Measurements from ENCODE around the gene TDRD10.

Gene TDRD10

DNA sequence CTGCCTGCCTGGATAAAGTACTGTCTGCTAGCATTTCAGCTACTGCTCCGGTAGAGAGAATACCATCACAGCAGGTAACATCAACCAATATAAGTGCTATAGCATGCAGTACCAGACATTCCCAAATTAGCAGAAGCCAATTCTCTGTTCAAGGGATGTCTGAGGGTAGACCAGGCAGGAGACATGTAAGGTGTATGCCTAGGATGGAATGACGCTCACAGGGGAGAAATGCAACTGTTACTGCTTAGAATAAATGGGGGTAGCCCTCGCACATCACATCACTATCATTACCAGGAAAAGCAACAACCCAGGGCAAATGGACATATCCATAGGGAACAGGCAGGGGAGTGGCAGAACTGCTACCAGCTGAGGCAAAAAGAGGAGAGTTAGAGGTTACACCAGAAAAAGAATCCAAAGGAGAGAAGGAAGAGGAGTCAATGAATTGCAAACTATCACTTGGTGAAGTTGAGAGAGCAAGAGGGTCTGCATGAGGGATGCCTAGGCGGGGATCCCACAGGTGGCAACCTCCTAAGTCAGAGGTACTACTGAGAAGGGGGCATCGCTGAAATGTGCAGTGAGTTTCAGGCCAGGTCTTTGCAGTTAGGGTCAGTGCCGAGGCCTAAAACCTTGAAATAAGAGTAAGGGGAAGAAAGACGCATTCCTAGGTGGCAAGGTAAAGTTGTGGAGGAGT lies 55.4 kb downstream of the TDRD10 start:
- DNase-seq, result no peak
- peak overlapping the region; percentile 88 for H3K4me3 ChIP-seq (ENCODE audit: low read length)
- no peak for TF ChIP-seq EZH2phosphoT487 (IDR thresholded peaks at IDR 0.05; ENCODE audit: low read length)
- TF ChIP-seq EZH2 (optimal IDR thresholded peaks at IDR 0.05; ENCODE audit: low read depth, low read length), result no peak
- TF ChIP-seq, protein P1, sequence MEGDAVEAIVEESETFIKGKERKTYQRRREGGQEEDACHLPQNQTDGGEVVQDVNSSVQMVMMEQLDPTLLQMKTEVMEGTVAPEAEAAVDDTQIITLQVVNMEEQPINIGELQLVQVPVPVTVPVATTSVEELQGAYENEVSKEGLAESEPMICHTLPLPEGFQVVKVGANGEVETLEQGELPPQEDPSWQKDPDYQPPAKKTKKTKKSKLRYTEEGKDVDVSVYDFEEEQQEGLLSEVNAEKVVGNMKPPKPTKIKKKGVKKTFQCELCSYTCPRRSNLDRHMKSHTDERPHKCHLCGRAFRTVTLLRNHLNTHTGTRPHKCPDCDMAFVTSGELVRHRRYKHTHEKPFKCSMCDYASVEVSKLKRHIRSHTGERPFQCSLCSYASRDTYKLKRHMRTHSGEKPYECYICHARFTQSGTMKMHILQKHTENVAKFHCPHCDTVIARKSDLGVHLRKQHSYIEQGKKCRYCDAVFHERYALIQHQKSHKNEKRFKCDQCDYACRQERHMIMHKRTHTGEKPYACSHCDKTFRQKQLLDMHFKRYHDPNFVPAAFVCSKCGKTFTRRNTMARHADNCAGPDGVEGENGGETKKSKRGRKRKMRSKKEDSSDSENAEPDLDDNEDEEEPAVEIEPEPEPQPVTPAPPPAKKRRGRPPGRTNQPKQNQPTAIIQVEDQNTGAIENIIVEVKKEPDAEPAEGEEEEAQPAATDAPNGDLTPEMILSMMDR (IDR thresholded peaks at IDR 0.05; ENCODE audit: low read length), result no peak
- no peak overlapping the region for H3K27ac ChIP-seq (ENCODE audit: low read length)
- H3K4me1 ChIP-seq (ENCODE audit: low read length), result peaks cover 16% of the 10 kb centered on the region
- H3K27me3 ChIP-seq (replicated peaks; ENCODE audit: insufficient read depth, low read length), result no peaks in the 10 kb centered on the region
- peaks cover 16% of the 10 kb centered on the region for H3F3A ChIP-seq (ENCODE audit: insufficient read depth, low read length)
- H3K9ac ChIP-seq (ENCODE audit: low read length), result peak overlapping the region; percentile 87
- H3K9me2 ChIP-seq (replicated peaks; ENCODE audit: insufficient read depth, low read length), result no peaks in the 10 kb centered on the region
- peaks cover 43% of the 10 kb centered on the region for H3K79me2 ChIP-seq (ENCODE audit: low read length)
- H2AFZ ChIP-seq (ENCODE audit: low read length), result peak overlapping the region; percentile 46
- peaks cover 26% of the 10 kb centered on the region for H3K36me3 ChIP-seq (replicated peaks; ENCODE audit: insufficient read depth, low read length)
- H3K9me3 ChIP-seq (replicated peaks; ENCODE audit: insufficient read depth, low read length), result no peaks in the 10 kb centered on the region
- H4K20me1 ChIP-seq (ENCODE audit: insufficient read depth, low read length), result 0 out of 2 replicates have a peak, but pooled peaks cover 10% of the 10 kb centered on the region
- H3K4me2 ChIP-seq (ENCODE audit: low read depth, low read length), result peak overlapping the region; percentile 96

DNA sequence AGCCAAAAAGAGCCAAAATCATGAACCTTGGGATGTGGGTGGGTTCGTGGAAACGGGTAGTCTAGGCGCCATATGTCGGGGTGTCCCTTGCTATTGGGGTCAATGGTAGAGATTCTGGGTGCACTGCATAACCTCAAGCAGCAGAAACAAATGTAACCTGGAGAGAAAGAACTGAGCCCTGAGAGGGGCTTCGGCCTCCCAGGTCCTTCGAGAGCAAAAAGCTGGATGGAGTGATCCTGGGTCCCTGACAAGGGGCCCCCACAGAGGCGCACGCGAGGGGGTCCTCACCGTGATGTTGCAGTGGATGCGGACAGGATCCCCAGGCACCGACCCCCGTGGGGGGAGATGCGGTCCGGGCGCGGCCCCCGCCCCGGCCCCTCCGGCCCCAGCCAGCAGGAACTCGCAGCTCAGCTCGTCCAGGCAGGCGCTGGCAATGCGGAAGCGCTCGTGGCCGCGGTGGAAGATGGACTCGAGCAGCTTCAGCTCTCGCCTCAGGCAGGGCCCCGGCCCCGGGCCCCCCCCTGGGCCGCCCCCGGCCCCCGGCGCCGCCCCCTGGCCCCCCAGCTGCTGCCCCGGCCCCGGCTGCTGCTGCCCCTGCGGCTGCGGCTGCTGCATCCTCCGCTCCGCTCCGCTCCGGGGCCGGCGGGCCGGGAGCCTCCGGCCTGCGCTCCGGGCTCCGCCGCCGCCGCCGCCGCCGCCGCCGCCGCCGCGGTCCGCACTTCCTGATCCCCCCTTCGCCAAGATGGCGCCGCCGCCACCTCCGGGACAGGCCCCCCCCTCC lies 56.1 kb downstream of the TDRD10 start, which contains the start of gene UBE2Q1:
Gene UBE2Q1 (minus strand): TSS at position 724 of the 781 bp plus-strand sequence. CDS start 109 bp downstream, at position 615.
- peak within 1 kb of the TSS; percentile 74 for H2AFZ ChIP-seq (ENCODE audit: low read length)
- H3K9me3 ChIP-seq (replicated peaks; ENCODE audit: insufficient read depth, low read length), result no peaks in the 10 kb centered on the region
- peak within 1 kb of the TSS; percentile 96 for H3K4me2 ChIP-seq (ENCODE audit: low read depth, low read length)
- H3F3A ChIP-seq (ENCODE audit: insufficient read depth, low read length), result peaks cover 16% of the 10 kb centered on the region
- H3K27me3 ChIP-seq (replicated peaks; ENCODE audit: insufficient read depth, low read length), result no peaks in the 10 kb centered on the region
- peak within 1 kb of the TSS; percentile 88 for H3K4me3 ChIP-seq (ENCODE audit: low read length)
- peaks cover 20% of the 10 kb centered on the region for H3K36me3 ChIP-seq (replicated peaks; ENCODE audit: insufficient read depth, low read length)
- peaks cover 16% of the 10 kb centered on the region for H3K4me1 ChIP-seq (ENCODE audit: low read length)
- H4K20me1 ChIP-seq (ENCODE audit: insufficient read depth, low read length), result 0 out of 2 replicates have a peak, but pooled peaks cover 10% of the 10 kb centered on the region
- H3K9ac ChIP-seq (ENCODE audit: low read length), result peak within 1 kb of the TSS; percentile 87
- H3K9me2 ChIP-seq (replicated peaks; ENCODE audit: insufficient read depth, low read length), result no peaks in the 10 kb centered on the region
- peak within 1 kb of the TSS; percentile 54 for H3K27ac ChIP-seq (ENCODE audit: low read length)
- DNase-seq, result peak; percentile 58
- TF ChIP-seq, protein P1 (IDR thresholded peaks at IDR 0.05; ENCODE audit: low read length), result no peak
- TF ChIP-seq EZH2phosphoT487 (IDR thresholded peaks at IDR 0.05; ENCODE audit: low read length) (no peak), EZH2 (optimal IDR thresholded peaks at IDR 0.05; ENCODE audit: low read depth, low read length) (no peak)
- peaks cover 43% of the 10 kb centered on the region for H3K79me2 ChIP-seq (ENCODE audit: low read length)

DNA sequence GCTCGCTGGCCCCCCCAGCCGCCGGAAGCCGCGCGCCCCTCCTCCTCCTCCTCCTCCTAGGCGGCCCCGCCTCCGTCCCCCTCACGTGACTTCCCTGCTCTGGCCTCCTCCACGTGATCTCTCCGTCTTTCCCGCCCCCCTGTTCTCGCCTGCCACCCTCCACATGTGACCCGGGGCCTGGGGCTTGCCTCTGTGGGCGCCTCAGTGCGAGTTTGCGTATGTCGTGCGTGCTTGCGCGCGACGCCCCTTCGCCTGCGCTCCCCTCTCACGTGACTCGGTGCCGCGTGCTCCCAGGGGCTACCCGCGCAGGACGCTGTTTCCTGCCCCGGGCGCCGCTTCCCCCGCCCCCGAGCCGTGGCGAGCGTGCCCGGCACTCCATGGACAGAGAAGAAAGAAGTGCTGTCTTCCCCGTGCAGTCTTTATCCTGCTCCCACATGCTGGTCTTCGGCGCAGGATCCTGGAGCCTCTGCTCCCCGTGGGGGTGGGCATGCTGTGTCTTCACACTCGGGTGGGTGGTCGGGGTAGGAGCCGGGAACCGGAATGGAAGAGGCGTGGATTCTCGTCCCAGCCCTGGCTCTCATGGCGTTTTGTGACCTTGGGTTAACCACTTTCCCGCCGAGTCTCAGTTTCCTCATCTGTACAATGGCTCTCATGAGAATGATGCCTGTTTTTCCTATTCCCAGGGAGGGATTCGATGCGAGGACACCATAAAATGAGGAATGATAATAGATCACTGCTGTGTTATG lies 56.9 kb downstream of the TDRD10 start:
- H3K4me3 ChIP-seq (ENCODE audit: low read length), result peak overlapping the region; percentile 71
- no peaks in the 10 kb centered on the region for H3K9me2 ChIP-seq (replicated peaks; ENCODE audit: insufficient read depth, low read length)
- H3K9ac ChIP-seq (ENCODE audit: low read length), result peak overlapping the region; percentile 67
- no peaks in the 10 kb centered on the region for H3K9me3 ChIP-seq (replicated peaks; ENCODE audit: insufficient read depth, low read length)
- H3K27ac ChIP-seq (ENCODE audit: low read length), result peak overlapping the region; percentile 54
- DNase-seq, result peak; percentile 100
- H2AFZ ChIP-seq (ENCODE audit: low read length), result peak overlapping the region; percentile 74
- H3K4me1 ChIP-seq (ENCODE audit: low read length), result peaks cover 16% of the 10 kb centered on the region
- H3F3A ChIP-seq (ENCODE audit: insufficient read depth, low read length), result peaks cover 16% of the 10 kb centered on the region
- TF ChIP-seq EZH2phosphoT487 (IDR thresholded peaks at IDR 0.05; ENCODE audit: low read length) (no peak), EZH2 (optimal IDR thresholded peaks at IDR 0.05; ENCODE audit: low read depth, low read length) (no peak)
- TF ChIP-seq, protein P1 (IDR thresholded peaks at IDR 0.05; ENCODE audit: low read length), result no peak
- peaks cover 16% of the 10 kb centered on the region for H3K36me3 ChIP-seq (replicated peaks; ENCODE audit: insufficient read depth, low read length)
- no peaks in the 10 kb centered on the region for H3K27me3 ChIP-seq (replicated peaks; ENCODE audit: insufficient read depth, low read length)
- H4K20me1 ChIP-seq (ENCODE audit: insufficient read depth, low read length), result 0 out of 2 replicates have a peak, but pooled peaks cover 10% of the 10 kb centered on the region
- H3K79me2 ChIP-seq (ENCODE audit: low read length), result peaks cover 43% of the 10 kb centered on the region
- H3K4me2 ChIP-seq (ENCODE audit: low read depth, low read length), result peak overlapping the region; percentile 95

All from MM.1S (cell line).